Suppressor macrophage treated with lipopolysaccharide for 4 hours (primary cell): ENCODE measurements around the gene TNS1.
A peak's percentile ranks its signal among the peaks of the same experiment; 100 is the strongest.

Experiments
- DNase-seq: peaks from one replicate; pipeline ENCODE4 v3.0.0-alpha.2; 2020

The TNS1 gene

GRCh38 chr2:217979151-217979811, 23.5 kb downstream of the TNS1 start:
- no peak for DNase-seq

DNA sequence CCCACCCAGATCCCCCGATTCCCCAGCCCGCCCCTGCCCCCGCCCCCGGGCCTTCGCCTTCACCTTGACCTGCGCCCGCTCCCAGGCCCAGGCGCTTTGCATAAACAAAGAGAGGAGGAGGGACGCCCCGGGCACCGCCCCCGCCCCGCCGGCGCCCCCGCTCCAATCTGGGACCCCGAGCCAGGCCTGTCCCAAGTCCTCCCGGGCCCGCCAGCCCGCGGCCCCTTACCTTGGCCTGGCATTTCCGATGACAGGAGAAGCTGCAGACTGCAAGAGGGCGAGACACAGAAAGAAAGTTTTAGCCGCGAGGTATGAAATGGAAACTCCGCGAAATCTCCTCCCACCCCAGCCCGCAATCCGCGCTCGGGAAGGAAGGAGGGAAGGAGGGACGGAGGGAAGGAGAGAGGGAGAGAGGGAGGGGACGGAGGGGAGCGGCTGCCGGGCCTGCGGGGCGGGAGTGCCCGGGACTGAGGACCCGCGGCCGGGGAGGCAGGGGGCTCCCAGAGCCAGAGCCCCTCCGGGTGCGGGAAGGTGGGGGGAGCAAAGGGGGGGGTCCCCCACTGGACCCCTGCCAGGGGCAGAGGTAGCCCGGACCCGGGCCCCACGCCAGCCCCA, 24.2 kb downstream of the TNS1 start:
- DNase-seq = no peak

DNA sequence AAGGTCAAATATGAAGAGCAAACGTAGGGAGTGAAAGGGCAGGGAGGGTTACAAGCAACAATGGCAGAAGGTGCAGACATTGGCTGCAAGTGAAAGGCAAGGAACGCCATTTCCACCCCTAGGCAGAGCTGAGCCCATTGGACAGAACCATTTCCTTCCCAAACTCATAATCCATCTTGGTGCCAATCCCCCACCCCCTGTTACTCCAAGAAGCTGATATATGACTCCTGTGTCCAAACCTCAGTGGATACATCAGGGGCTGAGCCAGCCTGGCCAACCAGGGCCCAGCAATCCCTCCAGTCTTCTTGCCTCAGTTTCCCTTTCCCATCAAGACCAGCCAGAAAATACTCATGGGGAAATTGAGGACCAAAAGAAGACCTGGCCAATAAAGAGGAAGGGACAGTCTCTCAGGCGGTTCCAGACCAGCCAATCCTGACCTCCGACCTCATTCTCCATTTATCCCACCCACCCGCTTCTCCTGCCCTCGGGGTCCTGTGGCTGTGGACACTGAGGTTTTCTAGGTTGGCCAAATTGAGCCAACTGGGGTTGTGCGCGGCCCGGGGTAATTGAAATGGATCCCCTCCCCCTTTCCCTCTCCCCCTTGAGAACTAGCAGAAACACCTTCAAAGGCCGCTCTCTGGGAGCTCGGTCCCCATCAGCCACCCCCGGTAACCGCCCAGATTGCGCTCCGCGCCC, 24.8 kb downstream of the TNS1 start:
- DNase-seq = no peak

- DNase-seq = no peak
These were observed 26.5 kb downstream of the TNS1 start for GRCh38 chr2:217976301-217976700.

DNA sequence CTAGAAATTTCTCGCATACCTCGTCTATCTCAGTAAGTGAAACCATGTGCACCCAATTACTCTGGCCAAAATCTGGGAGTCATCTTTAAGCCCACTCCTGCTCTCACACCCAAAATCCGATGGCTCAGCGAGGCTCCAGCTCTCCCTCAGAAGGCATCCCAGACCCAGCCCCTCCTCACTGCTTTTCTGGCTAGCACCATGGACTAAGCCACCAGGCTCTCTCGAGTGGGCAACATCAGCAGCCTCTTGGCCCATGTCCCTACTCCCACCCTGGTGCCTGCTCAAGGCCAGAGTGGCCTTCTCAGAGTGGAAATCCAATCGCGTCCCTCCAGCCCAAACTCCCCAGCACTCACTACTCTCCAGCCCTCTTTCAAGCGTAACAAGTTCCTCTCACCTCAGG, 27.2 kb downstream of the TNS1 start:
- DNase-seq = no peak

- no peak for DNase-seq
These were observed 28.3 kb downstream of the TNS1 start for GRCh38 chr2:217974389-217975005.

GRCh38 chr2:217973008-217973787, 29.6 kb downstream of the TNS1 start:
- no peak for DNase-seq

DNA sequence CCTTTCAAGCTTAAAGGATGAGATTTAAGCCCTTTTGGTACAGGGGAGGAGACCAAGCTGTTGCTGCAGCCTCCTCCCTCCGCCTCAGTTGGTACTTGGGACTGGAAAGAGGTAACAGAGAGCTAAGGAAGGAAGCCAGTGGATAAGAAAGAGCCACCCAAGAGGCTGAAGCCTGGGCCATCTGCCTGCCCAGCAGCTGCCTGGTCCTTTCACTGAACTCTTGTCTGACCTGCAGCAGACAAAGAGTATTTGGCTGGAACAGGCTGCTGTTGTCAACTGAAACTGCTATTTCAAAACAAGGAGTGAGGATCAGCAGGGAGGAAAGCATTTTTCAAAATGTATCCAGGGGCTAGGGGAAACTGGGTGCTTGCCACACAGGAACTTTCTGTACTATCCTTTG, 30.3 kb downstream of the TNS1 start:
- no peak for DNase-seq

GRCh38 chr2:217972037-217972436, 30.8 kb downstream of the TNS1 start:
- no peak for DNase-seq

GRCh38 chr2:217971166-217971565, 31.6 kb downstream of the TNS1 start:
- DNase-seq = no peak

DNA sequence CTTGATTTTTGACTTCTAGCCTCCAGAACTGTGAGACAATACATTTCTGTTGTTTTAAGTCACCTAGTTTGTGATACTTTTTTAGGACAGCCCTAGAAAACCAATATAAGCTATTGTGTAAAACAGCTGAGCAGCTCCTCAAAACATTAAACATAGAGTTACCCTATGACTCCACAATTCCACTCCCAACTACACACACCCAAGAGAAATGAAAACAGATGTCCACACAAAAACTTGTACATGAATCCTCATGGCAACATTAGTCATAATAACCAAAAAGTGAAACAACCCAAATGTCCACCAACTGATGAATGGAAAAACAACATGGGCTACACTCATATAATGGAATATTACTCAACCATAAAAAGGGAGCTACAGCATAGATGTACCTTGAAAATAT, 32.6 kb downstream of the TNS1 start:
- no peak for DNase-seq

DNA sequence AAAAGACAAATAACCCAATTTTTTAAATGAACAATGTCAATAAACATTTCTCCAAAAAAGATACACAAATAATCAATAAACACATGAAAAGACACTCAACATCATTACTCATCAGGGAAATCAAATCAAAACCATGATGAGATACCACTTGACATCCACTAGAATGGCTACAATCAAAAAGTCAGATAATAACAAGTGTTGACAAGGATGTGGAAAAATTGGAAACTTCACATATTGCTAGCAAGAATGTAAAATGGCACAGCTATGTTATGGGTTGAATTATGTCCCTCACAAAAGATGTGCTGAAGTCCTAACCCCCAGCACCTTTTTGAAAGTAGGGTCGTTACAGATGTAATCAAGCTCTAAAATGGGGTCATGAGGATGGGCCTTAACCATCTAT, 33.2 kb downstream of the TNS1 start:
- DNase-seq = no peak

GRCh38 chr2:217968023-217968422, 34.8 kb downstream of the TNS1 start:
- DNase-seq = peak; percentile 29

- peak; percentile 28 for DNase-seq
These were observed 36.2 kb downstream of the TNS1 start for GRCh38 chr2:217966423-217967070.

GRCh38 chr2:217964275-217965161, 38.3 kb downstream of the TNS1 start:
- no peak for DNase-seq

- DNase-seq = no peak
These were observed 42.4 kb downstream of the TNS1 start for GRCh38 chr2:217960351-217960750.

DNA sequence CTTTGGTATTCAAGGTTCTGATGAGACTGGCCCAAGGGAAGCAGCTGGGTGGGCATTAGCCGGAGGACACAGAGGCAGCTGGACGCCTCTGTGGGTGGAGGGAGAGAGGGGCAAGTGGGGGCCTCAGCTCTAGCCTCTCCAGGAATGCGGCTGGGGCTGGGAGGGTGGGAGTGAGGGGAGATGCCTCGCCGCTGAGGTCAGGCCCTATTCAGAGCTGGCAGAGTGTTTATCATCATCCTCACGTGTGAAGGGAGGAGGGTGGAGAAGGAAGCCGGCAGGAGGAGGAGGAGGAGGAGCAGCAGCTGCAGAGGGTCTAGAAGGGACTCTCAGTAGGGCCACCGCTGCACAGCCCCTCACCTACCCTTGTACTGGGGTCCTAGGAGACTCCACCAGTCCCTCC, 43.1 kb downstream of the TNS1 start:
- no peak for DNase-seq

DNA sequence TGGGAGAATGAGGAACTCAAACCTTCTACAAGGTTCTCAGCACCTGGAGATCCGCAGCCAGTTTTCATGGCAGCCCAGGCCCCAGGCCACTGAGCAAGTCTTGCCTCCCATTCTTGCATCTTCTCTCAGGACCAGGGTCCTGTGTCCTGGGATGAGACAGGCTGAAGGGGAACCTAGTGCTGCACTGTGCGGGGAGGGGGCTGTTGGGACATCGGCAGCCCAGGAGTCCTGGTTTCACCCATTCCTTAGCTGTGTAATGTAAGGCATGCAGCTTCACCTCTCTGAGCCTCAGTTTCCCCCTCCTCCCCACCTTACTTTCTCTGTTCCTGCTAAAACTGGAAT, 43.9 kb downstream of the TNS1 start:
- DNase-seq = no peak

DNA sequence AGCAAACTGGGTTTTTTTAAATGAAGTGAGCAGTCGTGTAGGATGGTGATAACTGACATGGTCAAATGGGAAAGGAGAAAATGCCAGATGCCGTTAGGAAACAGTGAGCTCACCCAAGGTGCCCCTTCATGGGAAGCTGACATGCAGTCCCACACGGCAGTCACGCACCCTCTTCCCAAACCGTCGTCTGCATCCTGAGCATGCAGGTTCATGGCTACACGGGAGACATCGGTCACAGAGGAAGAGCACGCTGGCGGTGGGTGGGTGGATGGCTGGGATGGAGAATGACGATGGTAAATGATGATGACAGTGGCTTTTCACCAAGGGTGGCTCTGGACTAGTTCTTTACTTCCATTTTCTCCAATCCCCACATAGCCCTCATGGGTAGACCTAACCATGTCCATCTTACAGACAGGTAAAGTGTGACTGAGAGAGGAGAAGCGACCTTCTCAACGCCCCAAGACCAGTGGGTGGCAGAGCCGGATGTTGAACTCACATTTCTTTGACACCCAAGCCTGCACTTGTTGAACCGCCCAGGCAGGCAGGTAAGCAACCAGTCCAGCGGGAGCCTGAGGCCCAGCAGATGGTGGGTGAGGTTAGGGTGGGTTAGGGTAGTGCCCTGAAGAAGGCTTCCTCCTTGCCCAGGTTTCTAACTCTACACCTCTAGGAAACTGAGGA, 44.5 kb downstream of the TNS1 start:
- DNase-seq = no peak

DNA sequence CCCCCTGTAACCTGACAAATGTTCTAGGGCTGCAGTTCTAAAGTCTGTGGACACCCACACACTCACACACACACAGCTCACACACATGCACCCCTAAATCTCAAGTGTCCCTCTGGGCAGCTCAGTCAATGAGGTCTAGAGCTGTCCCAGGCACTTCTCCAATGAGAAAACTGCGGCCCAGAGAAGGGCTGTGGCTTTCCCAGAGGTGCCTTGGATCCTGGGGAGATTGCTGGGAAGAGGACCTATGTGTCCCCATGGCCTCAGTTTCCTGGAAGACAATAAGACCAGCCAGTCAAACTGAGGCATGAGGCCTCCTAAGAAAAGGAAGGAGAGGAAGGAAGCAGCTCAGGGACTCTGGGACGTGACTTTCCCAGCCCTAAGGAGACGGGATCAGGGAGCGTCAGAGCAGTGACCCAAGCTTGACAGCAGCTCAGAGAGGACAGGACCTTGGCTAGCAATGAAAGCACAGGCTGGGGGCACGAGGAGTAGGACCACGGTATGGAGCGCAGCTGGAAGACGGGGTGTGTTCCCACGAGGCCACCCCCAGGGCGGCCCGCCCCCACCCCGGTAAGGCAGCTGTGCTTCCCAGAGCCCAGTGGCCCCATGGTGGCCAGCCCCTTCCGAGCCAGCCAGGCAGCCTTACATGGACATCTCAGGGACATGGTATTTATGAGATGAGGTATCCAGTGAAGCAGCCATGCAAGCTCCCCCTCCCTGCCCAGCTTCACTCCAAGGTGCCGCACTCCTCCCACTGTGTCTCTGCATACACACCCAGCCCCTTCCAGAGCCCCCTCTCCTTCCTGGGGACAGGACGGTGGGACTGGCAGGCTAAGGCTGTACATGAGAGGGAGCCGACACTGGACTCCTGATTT, 46.0 kb downstream of the TNS1 start:
- DNase-seq = no peak
